ENCODE results near the gene PHLDA1.

PHLDA1 gene

GRCh38 chr12:76008428-76008827, 23.1 kb downstream of the PHLDA1 start:
- Histone ChIP-seq H2AFZ (ENCODE audit: low read depth) (no peak overlapping the region), H3K27me3 (ENCODE audit: insufficient read depth, low read depth) (no peaks in the 10 kb centered on the region), H3K9ac (no peak overlapping the region), H3K4me1 (ENCODE audit: low read depth, poor library complexity, severe bottlenecking) (no peaks in the 10 kb centered on the region), H4K20me1 (ENCODE audit: insufficient read depth) (no peaks in the 10 kb centered on the region), H3K36me3 (ENCODE audit: insufficient read depth) (no peaks in the 10 kb centered on the region), H3K27ac (no peak overlapping the region), H3K4me3 (IDR thresholded peaks at IDR 0.05; ENCODE audit: insufficient read depth, low read depth, low read length) (no peak overlapping the region), H3K4me2 (no peak overlapping the region), H3K79me2 (ENCODE audit: insufficient read depth, low read depth) (no peaks in the 10 kb centered on the region)
- TF ChIP-seq CTCF (conservative IDR thresholded peaks at IDR 0.05; ENCODE audit: low read depth, low read length) = no peak

DNA sequence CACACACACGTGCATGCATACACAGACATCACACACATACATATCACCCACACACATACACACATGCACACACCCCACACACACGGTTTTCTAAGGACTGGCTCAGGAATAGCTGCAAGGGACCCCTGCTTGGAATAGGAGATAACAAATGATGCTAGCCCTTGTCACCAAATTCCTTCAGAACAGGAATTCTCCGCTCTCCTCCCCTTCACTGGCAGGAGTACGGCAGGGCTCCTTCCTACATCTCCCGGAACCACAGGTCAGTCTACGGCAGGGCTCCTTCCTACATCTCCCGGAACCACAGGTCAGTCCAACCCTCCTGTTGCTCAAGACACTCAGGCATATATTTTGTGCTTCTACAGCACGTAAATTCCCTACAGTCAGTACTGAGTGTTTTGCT, 23.9 kb downstream of the PHLDA1 start:
- H3K36me3 ChIP-seq (ENCODE audit: insufficient read depth) = no peaks in the 10 kb centered on the region
- no peaks in the 10 kb centered on the region for H3K27me3 ChIP-seq (ENCODE audit: insufficient read depth, low read depth)
- H3K79me2 ChIP-seq (ENCODE audit: insufficient read depth, low read depth) = no peaks in the 10 kb centered on the region
- no peak for TF ChIP-seq CTCF (conservative IDR thresholded peaks at IDR 0.05; ENCODE audit: low read depth, low read length)
- H3K27ac ChIP-seq = no peak overlapping the region
- H4K20me1 ChIP-seq (ENCODE audit: insufficient read depth) = no peaks in the 10 kb centered on the region
- H3K4me1 ChIP-seq (ENCODE audit: low read depth, poor library complexity, severe bottlenecking) = no peaks in the 10 kb centered on the region
- H3K4me2 ChIP-seq = no peak overlapping the region
- no peak overlapping the region for H3K9ac ChIP-seq
- H2AFZ ChIP-seq (ENCODE audit: low read depth) = no peak overlapping the region
- no peak overlapping the region for H3K4me3 ChIP-seq (IDR thresholded peaks at IDR 0.05; ENCODE audit: insufficient read depth, low read depth, low read length)

GRCh38 chr12:76006028-76006925, 25.3 kb downstream of the PHLDA1 start:
- Histone ChIP-seq H3K36me3 (ENCODE audit: insufficient read depth) (no peaks in the 10 kb centered on the region), H3K9ac (no peak overlapping the region), H3K27me3 (ENCODE audit: insufficient read depth, low read depth) (no peaks in the 10 kb centered on the region), H3K4me3 (IDR thresholded peaks at IDR 0.05; ENCODE audit: insufficient read depth, low read depth, low read length) (no peak overlapping the region), H4K20me1 (ENCODE audit: insufficient read depth) (no peaks in the 10 kb centered on the region), H3K4me1 (ENCODE audit: low read depth, poor library complexity, severe bottlenecking) (no peaks in the 10 kb centered on the region), H2AFZ (ENCODE audit: low read depth) (no peak overlapping the region), H3K27ac (no peak overlapping the region), H3K79me2 (ENCODE audit: insufficient read depth, low read depth) (no peaks in the 10 kb centered on the region), H3K4me2 (no peak overlapping the region)
- TF ChIP-seq CTCF (conservative IDR thresholded peaks at IDR 0.05; ENCODE audit: low read depth, low read length) = no peak

GRCh38 chr12:76003355-76003638, 28.3 kb downstream of the PHLDA1 start:
- no peak overlapping the region for H3K4me3 ChIP-seq (IDR thresholded peaks at IDR 0.05; ENCODE audit: insufficient read depth, low read depth, low read length)
- H3K36me3 ChIP-seq (ENCODE audit: insufficient read depth) = no peaks in the 10 kb centered on the region
- no peaks in the 10 kb centered on the region for H3K27me3 ChIP-seq (ENCODE audit: insufficient read depth, low read depth)
- H3K4me1 ChIP-seq (ENCODE audit: low read depth, poor library complexity, severe bottlenecking) = no peaks in the 10 kb centered on the region
- no peak overlapping the region for H3K4me2 ChIP-seq
- no peaks in the 10 kb centered on the region for H4K20me1 ChIP-seq (ENCODE audit: insufficient read depth)
- H3K79me2 ChIP-seq (ENCODE audit: insufficient read depth, low read depth) = no peaks in the 10 kb centered on the region
- no peak overlapping the region for H3K27ac ChIP-seq
- no peak overlapping the region for H2AFZ ChIP-seq (ENCODE audit: low read depth)
- TF ChIP-seq CTCF (conservative IDR thresholded peaks at IDR 0.05; ENCODE audit: low read depth, low read length) = no peak
- H3K9ac ChIP-seq = no peak overlapping the region
